ENCODE data around the gene SERPINI1.

GRCh38 chr3:167743799-167744198, 8.3 kb downstream of the SERPINI1 start:
- TF ChIP-seq CTCF (IDR thresholded peaks at IDR 0.05 in 4 of 5, conservative IDR thresholded peaks at IDR 0.05 in 1 of 5) (no peak), POLR2A (IDR thresholded peaks at IDR 0.05) (no peak)

Data from gastrocnemius medialis (tissue), 4 donors.